GM18498 (cell line): Measurements from ENCODE around the gene ADRA2B.
"Not testable (repeated sequence)": the region's sequence is repeated elsewhere in the genome, so short reads cannot be mapped to it uniquely, and the experiment has no call there.

Experiments used
- ATAC-seq: cut with Tn5 transposase; IDR thresholded peaks from one replicate; pipeline ENCODE4 v1.9.1; 2021; ENCODE audit warnings: mild to moderate bottlenecking, moderate library complexity; ENCODE audit not compliant: unreplicated experiment

Gene ADRA2B

GRCh38 chr2:96071977-96072491, 44.3 kb downstream of the ADRA2B start:
- not testable (repeated sequence) for ATAC-seq

DNA sequence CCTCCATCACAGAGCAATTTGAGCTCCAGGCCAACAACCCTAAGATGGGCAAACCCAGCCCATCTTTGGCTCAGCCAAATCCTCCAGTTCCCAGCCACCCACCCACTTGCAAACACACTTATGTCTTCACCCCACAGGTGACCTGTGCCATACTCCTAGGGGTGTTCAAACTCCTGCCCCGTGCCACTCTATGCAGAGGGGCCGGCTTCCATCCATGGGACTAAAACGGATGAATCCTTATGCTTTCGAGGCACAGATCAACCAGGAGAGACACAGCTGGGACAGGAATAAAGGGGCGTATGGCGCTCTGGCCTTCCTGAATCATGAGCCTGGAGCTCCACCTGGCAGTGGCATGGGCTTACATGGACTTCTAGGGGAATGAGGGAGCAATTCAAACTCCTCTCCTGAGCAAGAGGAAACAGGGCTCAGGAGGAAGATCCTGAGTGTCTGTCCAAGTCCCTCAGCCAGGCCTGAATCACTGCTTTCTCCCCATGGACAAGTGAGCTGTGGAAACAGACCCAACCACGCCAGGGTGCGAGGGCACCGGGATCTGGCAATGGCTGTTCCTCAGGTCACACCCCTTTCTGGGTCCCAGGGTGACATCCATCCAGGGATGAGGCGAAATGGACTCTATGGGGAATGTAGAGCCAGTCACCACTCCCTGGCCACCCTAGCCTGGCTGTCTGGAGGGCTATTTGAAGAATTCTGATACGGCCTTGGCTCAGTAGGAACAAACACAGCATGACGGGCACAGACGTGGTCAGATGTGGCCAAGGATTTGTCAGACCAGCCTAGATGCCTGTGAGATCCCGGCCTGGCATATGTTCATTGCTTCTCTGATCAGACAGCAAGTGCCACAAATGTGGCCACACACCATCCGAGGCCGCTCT, 45.0 kb downstream of the ADRA2B start:
- not testable (repeated sequence) for ATAC-seq

- not testable (repeated sequence) for ATAC-seq
Observed at GRCh38 chr2:96070351-96070750, 46.0 kb downstream of the ADRA2B start.

- ATAC-seq: not testable (repeated sequence)
Observed at GRCh38 chr2:96069878-96070277, 46.5 kb downstream of the ADRA2B start.

DNA sequence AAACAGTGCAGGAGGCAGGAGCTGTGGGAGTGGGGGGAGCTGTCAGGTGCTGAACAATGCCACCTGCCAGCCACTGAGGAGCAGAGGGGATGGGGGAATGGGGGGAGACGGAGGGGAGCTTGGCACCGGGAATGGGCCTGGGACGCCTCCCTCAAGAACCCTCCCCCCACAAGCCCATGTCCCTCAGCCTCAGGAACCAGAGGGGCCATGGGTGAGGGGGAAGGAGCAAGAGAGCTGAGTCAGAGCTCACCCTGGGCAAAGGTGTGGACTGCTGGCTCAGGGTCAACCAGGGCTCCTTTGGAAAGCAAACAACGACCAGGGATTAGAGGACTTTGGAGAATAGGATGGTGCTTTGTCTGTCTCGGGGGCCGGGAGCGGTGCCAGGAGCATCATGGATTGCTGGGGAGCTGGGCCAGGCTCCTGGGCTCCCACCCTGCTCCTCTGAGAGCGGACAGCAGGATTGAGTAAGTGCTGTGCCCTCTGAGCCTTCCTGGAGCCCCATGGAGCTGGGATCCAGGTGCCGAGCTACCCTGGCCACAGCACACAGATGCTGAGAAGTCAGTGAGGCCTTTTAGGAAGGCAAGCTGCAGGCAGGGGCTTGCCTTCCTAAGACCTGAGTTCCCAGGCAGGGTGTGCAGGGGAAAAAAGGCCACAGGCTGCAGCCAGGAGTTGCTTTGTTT, 48.3 kb downstream of the ADRA2B start:
- ATAC-seq: not testable (repeated sequence)

DNA sequence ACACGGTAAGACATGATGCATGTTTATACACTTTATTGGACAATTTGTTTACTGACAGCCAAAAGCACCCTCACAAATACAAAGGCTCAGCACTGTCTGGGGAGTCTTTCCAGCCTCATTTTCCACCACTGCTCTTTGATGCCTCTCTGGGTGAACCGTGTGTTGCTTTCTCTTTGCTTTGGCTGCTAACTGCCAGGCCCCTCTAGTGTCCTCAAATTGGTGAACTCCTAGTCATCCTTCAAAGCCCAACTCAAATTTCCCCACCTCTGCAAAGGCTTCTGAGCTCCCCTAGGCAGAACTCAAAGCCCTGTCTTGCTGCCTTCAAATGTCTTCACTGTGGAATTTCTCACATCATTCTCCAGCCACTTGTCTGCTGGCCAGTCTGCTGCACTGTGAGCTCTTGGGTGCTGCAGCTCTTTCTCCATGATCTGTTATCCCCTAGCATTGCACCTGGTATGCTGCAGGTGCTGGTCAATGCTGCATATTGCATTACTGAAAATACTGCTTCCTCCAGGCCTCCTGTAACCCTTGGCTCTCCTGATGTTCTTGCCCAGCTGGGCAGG, 49.2 kb downstream of the ADRA2B start:
- not testable (repeated sequence) for ATAC-seq

DNA sequence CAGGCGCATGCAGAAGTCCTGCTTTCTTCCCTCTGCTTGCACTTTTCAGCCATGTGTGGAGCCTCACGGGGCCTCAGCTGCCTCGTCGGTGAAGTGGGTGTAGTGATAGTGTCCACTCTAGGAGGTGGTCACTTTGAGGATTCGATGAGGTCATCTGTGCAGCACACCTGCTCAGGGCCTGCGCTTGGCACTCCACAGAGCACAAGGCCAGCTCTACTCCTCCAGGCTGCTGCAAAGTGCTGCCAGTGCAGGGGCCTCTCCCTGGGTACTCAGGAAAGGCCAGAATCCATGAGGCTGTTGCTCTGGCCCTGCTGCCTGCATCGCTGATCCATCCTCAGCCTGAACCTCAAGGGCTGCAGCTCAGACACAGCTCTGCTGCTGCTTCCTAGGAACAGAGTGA, 49.9 kb downstream of the ADRA2B start:
- not testable (repeated sequence) for ATAC-seq

DNA sequence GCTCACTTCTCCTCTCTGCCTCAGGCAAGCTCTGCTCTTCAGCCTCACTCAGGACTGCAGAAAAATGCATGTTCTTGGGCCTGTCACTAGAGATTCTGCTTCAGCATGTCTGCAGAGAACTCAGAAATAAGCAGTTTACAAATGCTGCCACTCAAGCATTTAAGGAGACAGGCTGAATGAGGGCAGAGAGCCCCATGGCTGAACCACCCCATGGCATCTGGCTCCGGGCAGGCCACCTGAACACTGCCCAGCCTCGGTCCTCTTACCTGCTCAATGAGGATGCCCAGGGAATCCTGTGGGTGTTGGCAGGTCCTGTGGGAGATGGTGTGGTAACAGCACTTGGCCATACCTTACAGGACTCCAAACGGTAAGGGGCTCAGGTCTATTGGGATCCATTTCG, 50.4 kb downstream of the ADRA2B start:
- ATAC-seq: not testable (repeated sequence)

- no peak for ATAC-seq
Observed at GRCh38 chr2:96065381-96065930, 50.9 kb downstream of the ADRA2B start.

- ATAC-seq: not testable (repeated sequence)
Observed at GRCh38 chr2:96064760-96065159, 51.6 kb downstream of the ADRA2B start.

DNA sequence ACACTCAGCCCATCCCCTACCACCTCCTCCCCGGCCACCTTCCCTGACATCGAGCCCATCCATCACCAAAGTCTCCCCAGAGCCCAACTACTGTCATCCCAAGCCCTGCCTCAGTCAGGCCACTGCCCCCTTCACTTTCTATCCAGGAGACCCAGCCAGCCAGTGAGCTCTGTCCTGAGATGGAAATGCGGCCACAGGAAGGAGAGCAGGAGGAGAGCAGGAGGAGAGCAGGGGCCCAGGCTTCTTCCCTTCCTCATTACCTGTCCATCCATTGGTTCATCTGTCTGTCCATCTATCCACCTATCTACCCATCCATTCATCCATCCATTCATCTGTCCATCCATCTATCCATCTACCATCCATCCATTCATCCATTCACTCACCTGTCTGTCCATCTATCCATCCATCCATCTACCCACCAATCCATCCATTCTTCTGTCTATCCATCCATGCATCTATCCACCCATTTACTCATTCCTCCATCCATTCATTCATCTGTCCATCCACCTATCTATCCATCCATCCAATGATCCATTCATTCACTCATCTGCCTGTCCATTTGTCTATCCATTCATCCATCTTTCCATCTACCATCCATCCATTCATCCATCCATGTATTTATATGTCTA, 52.2 kb downstream of the ADRA2B start:
- ATAC-seq: not testable (repeated sequence)

DNA sequence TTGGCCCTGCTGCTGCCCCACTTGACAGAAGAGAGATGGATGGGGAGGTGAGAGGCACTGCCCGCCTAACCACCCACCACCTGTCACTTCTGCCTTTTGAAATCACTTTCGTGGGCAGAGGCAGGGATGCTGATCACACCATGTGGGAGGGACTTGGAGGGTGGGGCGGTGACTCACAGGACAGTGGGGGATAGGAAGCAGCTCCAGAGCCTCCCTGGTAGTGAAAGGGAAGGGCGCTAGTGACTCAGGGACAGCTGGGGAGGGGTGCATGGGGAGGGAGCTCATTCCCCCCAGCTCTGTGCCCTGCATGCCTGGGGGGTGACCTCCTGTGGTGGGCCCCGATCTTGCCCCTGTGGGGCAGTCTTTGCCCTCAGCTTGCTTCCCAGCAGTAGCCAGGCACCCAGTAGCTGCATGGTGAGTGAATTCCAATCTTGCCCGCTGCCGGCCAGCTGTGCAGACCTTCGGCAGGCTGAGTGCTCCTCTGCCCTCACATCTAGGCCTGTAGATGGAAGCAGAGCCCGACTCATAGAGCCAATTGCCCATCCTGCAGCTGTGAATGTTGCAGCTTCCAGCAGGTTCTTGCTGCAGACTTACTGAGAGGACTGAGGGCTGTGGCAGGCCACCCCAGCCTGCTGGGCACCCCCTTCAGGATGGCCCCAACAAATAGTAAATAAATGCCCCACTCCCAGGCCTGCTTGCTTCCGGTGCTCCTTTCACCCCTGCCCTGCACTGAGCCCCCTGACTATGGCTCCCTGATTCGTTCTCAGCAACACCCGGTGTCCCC, 53.1 kb downstream of the ADRA2B start:
- ATAC-seq: not testable (repeated sequence)
